Activated CD8-positive, alpha-beta memory T cell treated with anti-CD3 and anti-CD28 coated beads, Interleukin-2, amount 50 U/mL, for 24 hours (primary cell): Measurements from ENCODE around the gene ACO1.

ENCODE experiments used
- DNase-seq: peaks from one replicate; pipeline ENCODE4 v3.0.0-alpha.2; 2020; ENCODE audit errors: extremely low read depth

ACO1 gene

DNA sequence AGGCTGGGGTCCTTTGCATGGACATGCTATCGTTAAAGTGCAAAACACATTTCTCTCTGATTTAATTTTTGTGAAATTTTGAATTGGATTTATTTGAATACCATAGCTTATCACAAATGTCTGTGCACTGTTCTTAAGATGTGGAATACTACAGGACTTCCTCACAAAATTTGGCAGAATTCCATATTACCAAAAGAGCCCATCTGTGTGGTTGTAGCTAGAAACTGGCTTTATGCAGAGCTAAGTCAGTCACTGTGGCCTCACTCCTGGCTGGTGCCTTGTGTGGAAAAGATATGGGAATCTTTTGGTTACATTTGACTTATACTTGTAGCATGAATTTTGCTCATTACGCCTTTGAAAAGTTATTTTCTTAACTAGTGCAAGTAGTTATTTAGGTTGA, 35.5 kb downstream of the ACO1 start:
- DNase-seq, result no peak

- DNase-seq, result no peak
Observed at GRCh38 chr9:32422237-32422806, 37.9 kb downstream of the ACO1 start.

DNA sequence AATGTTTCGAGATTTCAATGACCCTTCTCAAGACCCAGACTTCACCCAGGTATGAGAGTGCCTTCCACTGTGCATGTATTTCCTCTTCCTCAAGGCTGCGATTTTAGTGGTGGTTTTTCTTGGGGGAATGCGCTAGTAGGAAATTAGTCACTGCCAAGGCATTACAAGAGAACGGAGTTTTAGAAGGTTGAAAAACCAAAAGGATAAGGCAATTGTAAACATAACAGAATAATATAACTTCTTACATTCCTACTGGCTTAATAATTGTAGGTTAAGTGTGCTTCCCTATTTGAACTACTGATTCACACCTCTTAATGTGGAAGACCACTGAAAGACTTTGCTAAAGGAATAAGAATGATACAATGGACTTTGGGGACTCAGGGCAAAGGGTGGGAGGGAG, 38.9 kb downstream of the ACO1 start:
- no peak for DNase-seq

DNA sequence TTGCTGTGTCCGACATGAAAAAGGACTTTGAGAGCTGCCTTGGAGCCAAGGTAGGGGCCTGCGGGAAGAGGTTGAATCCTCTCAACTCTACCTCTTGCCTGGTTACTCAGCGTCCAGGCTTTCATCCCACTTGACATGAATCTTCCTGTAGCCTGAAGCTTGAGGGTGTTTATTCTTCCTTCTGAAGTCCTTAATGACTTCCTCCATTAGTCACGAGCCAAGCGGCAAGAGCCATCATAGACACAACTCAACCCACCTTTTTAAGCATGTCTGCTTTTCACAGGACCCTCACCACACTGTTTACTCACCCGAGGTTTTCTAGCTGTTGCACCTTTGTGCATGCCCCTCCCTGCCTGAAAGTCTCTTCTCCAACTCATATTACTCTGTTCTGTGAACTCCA, 40.2 kb downstream of the ACO1 start:
- DNase-seq, result no peak

DNA sequence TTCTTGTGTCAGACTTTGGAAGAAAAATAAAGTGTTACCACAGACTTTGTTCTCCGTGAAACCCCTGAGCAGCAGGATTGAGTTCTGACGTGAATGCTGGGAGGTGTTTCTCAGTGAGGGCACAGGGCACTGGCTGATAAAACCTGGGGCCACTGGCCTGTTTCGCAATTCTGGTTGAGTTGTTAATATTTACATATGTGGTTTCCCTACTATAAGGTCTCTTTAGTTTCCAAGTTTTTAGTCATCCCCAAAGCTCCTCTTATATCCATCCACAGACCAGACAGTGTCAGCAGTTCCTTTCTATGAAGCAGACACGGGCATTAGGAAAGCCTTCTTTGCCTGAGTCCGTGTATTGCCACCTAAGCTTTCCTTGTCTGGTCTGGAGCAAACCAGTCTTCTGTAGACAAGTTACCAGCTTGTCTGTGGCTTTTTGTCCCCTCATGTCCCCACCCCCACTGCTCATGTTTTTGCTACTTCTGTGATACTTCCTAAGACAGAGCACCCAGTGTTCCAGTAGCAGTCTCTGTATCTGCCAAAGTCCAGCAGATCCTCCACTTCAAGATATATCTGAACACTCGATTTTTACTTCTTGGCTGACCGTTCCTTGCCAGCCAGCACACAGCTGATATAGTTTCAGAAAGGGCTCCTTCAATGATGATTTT, 42.0 kb downstream of the ACO1 start:
- DNase-seq, result no peak

DNA sequence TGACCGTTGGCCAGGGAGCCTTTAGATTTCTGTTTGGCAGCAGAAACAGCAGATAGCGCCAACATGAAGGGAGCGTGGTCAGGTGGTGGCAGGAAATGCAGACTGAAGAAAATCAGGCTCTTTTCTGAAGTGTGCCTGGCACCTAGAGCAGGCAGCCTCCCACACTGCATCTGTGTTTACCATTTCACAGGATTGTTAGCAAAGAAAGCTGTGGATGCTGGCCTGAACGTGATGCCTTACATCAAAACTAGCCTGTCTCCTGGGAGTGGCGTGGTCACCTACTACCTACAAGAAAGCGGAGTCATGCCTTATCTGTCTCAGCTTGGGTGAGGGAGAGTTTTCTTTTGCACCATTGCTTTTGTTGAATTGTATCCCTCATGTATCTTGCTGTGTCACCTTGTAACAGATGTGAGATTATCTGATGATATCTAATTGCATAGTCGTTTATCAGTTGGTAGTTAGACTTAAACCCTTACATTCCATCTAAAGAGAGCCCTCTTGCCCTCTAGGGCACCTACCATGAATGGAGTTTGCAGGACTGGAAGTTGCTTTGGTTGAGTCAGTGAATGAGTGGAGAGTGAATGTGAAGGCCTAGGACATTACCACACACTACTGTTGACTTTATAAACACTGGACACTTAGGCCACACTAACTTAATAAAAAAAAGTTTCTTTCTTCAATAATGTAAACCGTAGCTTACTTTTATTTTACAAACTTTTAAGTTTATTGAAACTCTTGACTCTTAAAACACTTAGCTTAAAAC, 42.8 kb downstream of the ACO1 start:
- no peak for DNase-seq

- DNase-seq, result no peak
Observed at GRCh38 chr9:32430720-32431119, 46.3 kb downstream of the ACO1 start.

- DNase-seq, result no peak
Observed at GRCh38 chr9:32431196-32431595, 46.8 kb downstream of the ACO1 start.

DNA sequence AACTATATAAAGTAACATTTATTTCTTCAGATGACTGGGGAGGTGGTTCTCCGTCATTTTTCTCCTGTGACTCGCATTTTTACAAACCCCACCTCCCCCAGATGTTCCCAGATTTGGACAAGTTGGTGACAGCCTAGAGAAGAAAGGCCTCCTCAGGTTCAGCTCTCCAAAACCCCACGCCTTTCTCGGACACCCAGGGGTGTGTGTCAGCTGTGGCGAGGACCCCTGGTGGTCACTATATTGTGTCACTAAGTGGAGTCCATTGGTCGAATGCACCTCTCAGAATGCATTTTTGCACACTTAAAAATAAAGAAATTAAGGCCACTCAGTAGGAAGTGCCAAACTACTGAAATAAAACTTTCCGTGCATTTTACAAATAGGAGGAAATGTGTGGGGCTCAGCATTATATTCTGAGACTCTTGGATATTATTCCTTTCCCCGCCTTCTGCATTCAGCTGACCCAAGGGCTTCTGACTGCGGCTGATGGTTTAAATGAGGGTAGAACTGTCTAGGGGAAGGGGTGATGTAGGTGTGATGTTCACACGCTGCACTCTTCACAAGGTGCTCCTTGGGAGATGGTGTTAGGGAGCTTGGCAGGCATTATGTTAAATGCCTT, 47.6 kb downstream of the ACO1 start:
- DNase-seq, result peak; percentile 5

- no peak for DNase-seq
Observed at GRCh38 chr9:32434892-32435291, 50.4 kb downstream of the ACO1 start.

- DNase-seq, result no peak
Observed at GRCh38 chr9:32441678-32442077, 57.2 kb downstream of the ACO1 start.

DNA sequence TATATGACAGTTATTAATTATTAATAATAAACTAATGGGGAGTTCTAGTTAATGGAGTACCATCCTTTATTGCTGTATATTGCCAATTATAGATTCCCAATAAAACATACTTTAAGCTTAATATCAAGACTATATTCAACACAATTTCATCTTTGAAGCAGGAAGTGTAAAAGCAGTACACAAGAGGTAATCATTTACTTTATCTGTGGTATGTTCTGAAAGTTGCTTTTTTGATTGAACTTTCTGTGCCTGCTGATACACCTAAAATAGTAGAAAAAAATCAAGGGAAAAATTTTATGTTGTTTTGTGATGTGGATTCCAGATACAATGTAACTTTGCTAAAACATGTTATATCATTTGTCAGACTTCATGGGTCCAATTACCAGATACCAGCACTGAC, 58.0 kb downstream of the ACO1 start:
- no peak for DNase-seq

DNA sequence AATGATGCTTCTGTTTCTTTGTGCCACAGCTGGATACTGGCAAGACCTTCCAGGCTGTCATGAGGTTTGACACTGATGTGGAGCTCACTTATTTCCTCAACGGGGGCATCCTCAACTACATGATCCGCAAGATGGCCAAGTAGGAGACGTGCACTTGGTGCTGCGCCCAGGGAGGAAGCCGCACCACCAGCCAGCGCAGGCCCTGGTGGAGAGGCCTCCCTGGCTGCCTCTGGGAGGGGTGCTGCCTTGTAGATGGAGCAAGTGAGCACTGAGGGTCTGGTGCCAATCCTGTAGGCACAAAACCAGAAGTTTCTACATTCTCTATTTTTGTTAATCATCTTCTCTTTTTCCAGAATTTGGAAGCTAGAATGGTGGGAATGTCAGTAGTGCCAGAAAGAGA, 65.5 kb downstream of the ACO1 start:
- no peak for DNase-seq

DNA sequence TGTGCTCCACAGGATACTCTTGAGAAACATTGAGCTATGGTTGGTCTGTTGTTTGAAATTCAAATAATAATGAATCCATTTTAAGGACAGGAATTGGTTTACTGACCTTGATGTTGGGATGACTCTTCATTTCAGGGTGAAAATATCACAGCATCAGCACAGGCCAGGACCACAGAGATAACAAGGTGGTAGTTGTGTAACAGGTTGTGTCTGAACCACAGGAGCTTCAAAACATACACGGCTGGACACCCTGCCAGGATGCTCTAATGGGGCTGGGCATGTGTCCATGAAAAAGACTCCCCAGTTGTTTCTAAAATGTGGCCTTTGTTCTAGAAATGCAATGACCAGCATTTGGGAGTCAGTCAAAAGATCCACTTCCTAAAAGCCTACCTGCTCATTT, 69.8 kb downstream of the ACO1 start:
- no peak for DNase-seq

DNA sequence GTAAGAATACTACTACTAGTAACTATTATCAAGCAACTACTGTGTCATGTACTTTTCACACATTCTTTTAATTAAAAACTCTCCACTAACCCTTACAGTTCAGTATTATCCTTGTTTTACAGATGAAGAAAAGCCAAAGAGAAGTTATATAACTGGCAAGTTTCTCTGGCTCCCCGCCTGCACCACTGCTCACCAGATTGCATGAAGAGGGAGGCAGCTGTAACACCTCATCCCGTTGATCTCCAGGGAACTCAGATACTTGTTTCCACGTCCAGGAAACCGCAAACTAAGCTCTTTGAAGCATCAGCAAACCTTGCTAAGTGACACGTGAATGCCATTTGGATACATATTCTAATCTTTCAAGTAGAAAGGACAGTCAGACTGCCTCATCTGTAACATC, 71.3 kb downstream of the ACO1 start:
- DNase-seq, result no peak

DNA sequence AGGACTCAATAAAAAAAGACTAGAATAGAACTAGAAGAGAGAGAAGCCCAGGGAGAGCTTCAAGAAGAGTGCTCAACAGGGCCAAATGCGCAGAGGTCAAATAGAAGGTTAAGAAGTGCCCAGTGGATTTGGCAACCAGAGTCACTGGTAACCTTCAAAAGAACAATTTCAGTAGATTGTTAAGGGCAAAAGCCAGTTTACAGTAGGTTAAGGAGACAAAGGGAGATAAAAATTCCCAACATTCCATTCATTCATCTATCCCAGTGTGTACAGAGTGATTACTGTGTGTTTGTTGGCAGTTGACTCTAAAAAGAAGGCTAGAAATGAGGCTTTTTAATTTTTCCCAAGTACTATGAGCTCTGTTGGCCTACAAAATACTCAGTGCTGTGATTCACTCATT, 72.1 kb downstream of the ACO1 start:
- DNase-seq, result no peak

GRCh38 chr9:32463500-32464293, 79.3 kb downstream of the ACO1 start:
- no peak for DNase-seq

- no peak for DNase-seq
Observed at GRCh38 chr9:32468740-32469139, 84.3 kb downstream of the ACO1 start.

GRCh38 chr9:32472344-32472743, 87.9 kb downstream of the ACO1 start:
- DNase-seq, result no peak

GRCh38 chr9:32483343-32483742, 98.9 kb downstream of the ACO1 start:
- DNase-seq, result no peak

- no peak for DNase-seq
Observed at GRCh38 chr9:32486839-32487562, 102.6 kb downstream of the ACO1 start.
